B cell (primary cell): ENCODE data around the gene BET1L. TPM values are rescaled to one million over a fixed set of nuclear protein-coding genes. Genes with fewer than 3 reads are reported as not detected.
A peak's percentile ranks its signal among the peaks of the same experiment; 100 is the strongest.

ENCODE experiments used
- ATAC-seq: fragments of 200-7000 bp; cut with Tn5 transposase; one replicate; pipeline ENCODE4 v1.10.0; 2021; ENCODE audit warnings: low read depth, mild to moderate bottlenecking, moderate number of reproducible peaks, moderate library complexity
- CTCF ChIA-PET: fragments of 350-600 bp; sonication (Branson Sonifier 250); formaldehyde crosslinking; loops from one replicate; lab custom pipeline; 2021; ENCODE audit warnings: antibody characterized with exemption, inconsistent platforms; lab: Charles Lee
- POLR2A ChIA-PET: fragments of 350-600 bp; sonication (Branson Sonifier 250); formaldehyde crosslinking; loops from one replicate; lab custom pipeline; 2021; ENCODE audit warnings: antibody characterized with exemption; lab: Charles Lee
- DNase-seq: peaks from one replicate; pipeline ENCODE4 v3.0.0; 2013
- H2AFZ ChIP-seq: 2 replicates; pipeline ENCODE4 v1.6.1; 2012; ENCODE audit warnings: mild to moderate bottlenecking, low read depth, low read length; ENCODE audit not compliant: insufficient read depth, poor library complexity, severe bottlenecking
- H3K27ac ChIP-seq, 2 donors: 1 replicate in 1 of 2; 2 replicates in 1 of 2; pipeline ENCODE4 v1.5.1; 2012 to 2013; ENCODE audit warnings: low read length in 2 of 2, mild to moderate bottlenecking in 2 of 2, moderate library complexity in 1 of 2
- H3K27me3 ChIP-seq, 4 experiments: fragments of 200-600 bp in 1 of 4; sonication (generic) in 1 of 4; replicated peaks in 1 of 4; 1 replicate in 2 of 4; 2 replicates in 2 of 4; pipeline versions ENCODE4 v1.6.1 to v1.7.0; 2013 to 2016; ENCODE audit warnings: low read length in 3 of 4, mild to moderate bottlenecking in 2 of 4, mixed read lengths in 1 of 4, moderate library complexity in 1 of 4; ENCODE audit not compliant: insufficient read depth in 4 of 4, control insufficient read depth in 3 of 4; ENCODE audit errors: control extremely low read depth in 1 of 4
- H3K36me3 ChIP-seq, 2 experiments: replicated peaks in 1 of 2; 1 replicate in 1 of 2; 2 replicates in 1 of 2; pipeline versions ENCODE4 v1.6.1 to v1.7.1; 2013; ENCODE audit warnings: low read length in 1 of 2; ENCODE audit not compliant: insufficient read depth in 2 of 2, control insufficient read depth in 1 of 2; ENCODE audit errors: control extremely low read depth in 1 of 2, extremely low read depth in 1 of 2
- H3K4me1 ChIP-seq, 2 donors: fragments of 200-600 bp in 1 of 2; sonication (generic) in 1 of 2; 1 replicate in 1 of 2; 2 replicates in 1 of 2; pipeline versions ENCODE4 v1.5.1 to v1.6.1; 2013 to 2017; ENCODE audit warnings: low read length in 2 of 2; ENCODE audit not compliant: control insufficient read depth in 2 of 2, insufficient read depth in 2 of 2
- H3K4me2 ChIP-seq: replicated peaks from 2 replicates; pipeline ENCODE3; 2012; ENCODE audit warnings: mild to moderate bottlenecking, low read depth, low read length; ENCODE audit not compliant: poor library complexity, severe bottlenecking
- H3K4me3 ChIP-seq, 5 experiments: fragments of 200-600 bp in 1 of 5; sonication (generic) in 1 of 5; 1 replicate in 3 of 5; 2 replicates in 2 of 5; pipeline versions ENCODE4 v1.5.1 to v1.7.0; 2011 to 2016; ENCODE audit warnings: low read length in 4 of 5, mild to moderate bottlenecking in 4 of 5, low read depth in 2 of 5, control low read depth in 1 of 5, moderate library complexity in 1 of 5; ENCODE audit not compliant: insufficient read depth in 1 of 5; ENCODE audit errors: control extremely low read depth in 1 of 5, extremely low read depth in 1 of 5
- H3K79me2 ChIP-seq: fragments of 200-600 bp; sonication (generic); one replicate; pipeline ENCODE4 v1.6.0; 2016; ENCODE audit warnings: low read length; ENCODE audit not compliant: control insufficient read depth, insufficient read depth
- H3K9ac ChIP-seq: fragments of 200-600 bp; sonication (generic); 2 replicates; pipeline ENCODE4 v1.6.1; 2017; ENCODE audit warnings: mild to moderate bottlenecking, low read length, moderate library complexity
- H3K9me3 ChIP-seq, 3 donors: one replicate each; pipeline versions ENCODE4 v1.6.1 to v1.7.1; 2013; ENCODE audit warnings: low read length in 2 of 3; ENCODE audit not compliant: control insufficient read depth in 2 of 3, insufficient read depth in 1 of 3; ENCODE audit errors: control extremely low read depth in 1 of 3
- H4K20me1 ChIP-seq: 2 replicates; pipeline ENCODE4 v1.6.0; 2012; ENCODE audit warnings: mild to moderate bottlenecking, low read length; ENCODE audit not compliant: insufficient read depth, control insufficient read depth, poor library complexity, severe bottlenecking
- H3K27ac Mint-ChIP-seq: one replicate; pipeline ENCODE4 v1.8.0; 2021; ENCODE audit warnings: mixed read lengths
- H3K27me3 Mint-ChIP-seq: one replicate; pipeline ENCODE4 v1.8.0; 2021; ENCODE audit warnings: mixed read lengths
- H3K4me1 Mint-ChIP-seq: one replicate; pipeline ENCODE4 v1.8.0; 2021; ENCODE audit warnings: mixed read lengths
- H3K4me3 Mint-ChIP-seq: one replicate; pipeline ENCODE4 v1.8.0; 2021; ENCODE audit warnings: mixed read lengths
- H3K9me3 Mint-ChIP-seq: one replicate; pipeline ENCODE4 v1.8.0; 2022; ENCODE audit warnings: mixed read lengths; ENCODE audit not compliant: insufficient read depth
- EZH2 ChIP-seq: IDR thresholded peaks from 2 replicates; pipeline ENCODE4 v1.6.1; 2012; ENCODE audit warnings: borderline replicate concordance, low read depth, mild to moderate bottlenecking, moderate library complexity, low read length; ENCODE audit not compliant: insufficient read depth, poor library complexity, severe bottlenecking
- WGBS: methylation state at CpG from one replicate; pipeline ENCODE4 v1.1.5; 2013; ENCODE audit warnings: missing lambda C conversion rate; ENCODE audit not compliant: insufficient coverage; 5-methylcytosine and 5-hydroxymethylcytosine counted together
- intact Hi-C: fragments of 100-400 bp; cut with micrococcal nuclease; formaldehyde crosslinking; loops from one replicate; pipeline ENCODE4 v1.10.0; 2022
- polyA plus RNA-seq: library from polyadenylated mRNA; depleted of rRNA; stranded (reverse); fragments of >200 nt; gene quantifications from 2 replicates; pipeline ENCODE4 v1.2.3, GENCODE V29; 2012
- total RNA-seq, 2 donors: library from RNA; stranded (reverse); fragments of 120-200 nt in 1 of 2; gene quantifications; 1 replicate in 1 of 2; 2 replicates in 1 of 2; pipeline versions ENCODE4 v1.2.3 to v1.2.4, GENCODE V29; 2013 to 2022
- TF ChIP-seq, protein P1 (sequence below): fragments of 200-600 bp; IDR thresholded peaks from one replicate; pipeline ENCODE4 v1.8.0; 2022; ENCODE audit warnings: antibody characterized with exemption, mild to moderate bottlenecking

The BET1L gene
- total and polyA plus RNA-seq, 2 donors (not counting 1 experiment from before 2014, with no cell fraction given), result 49.3 to 69.1 TPM

DNA sequence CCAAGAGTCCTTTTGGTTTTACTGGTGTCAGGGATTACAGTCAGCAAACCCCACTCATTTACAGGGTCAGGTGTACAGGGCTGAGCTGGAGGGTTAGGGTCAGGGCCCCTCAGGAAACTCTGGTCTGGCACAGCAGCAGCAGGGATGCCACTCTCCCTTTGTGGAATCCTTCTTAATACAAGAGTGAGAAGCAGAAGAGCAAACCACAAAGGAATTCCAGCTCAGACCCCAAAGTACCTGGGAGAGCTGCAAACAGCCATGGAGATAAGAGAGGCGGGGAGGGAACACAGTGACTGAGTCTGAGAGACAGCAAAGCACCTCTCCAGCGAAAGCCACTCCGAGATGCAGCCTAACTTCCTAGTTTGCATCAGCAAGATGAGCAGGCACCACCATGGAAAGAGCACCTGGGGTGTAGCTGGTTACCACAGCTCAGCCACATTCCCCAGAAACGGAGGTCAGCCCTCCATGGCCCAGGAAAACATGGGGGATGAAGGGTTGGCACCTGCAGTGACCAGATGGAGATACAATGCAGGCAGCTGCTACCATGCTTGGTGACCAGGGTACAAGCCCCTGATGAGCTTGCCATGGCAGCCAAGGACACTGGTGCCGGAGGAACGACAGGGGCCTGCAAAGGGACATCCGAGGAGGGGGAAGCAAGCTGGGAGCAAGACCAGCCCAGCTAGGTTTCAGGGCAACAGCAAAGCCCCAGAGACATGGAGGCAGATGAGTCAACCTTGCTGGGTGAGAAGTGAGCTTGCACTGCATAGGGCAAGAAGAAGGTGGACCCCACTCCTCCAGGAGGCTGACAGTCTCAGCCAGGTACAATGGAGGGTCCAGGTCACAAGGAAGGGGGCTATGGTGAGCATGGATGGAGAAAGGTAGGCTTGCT, 3.9 kb downstream of the BET1L start:
- ChIA-PET POLR2A (no interaction called here), CTCF (interaction anchor here (1.0 kb wide), 1 partner anchor 47 kb away, joined by 3 read pairs; no protein-coding TSS in a partner anchor)
- Histone ChIP-seq H3K4me2 (no peak overlapping the region), H3K79me2 (peaks cover 47% of the 10 kb centered on the region), H4K20me1 (peaks cover 55% of the 10 kb centered on the region), H3K27me3 (no peaks in the 10 kb centered on the region), H3K27ac (no peak overlapping the region), H3K9me3 (no peaks in the 10 kb centered on the region), H2AFZ (no peak overlapping the region), H3K9ac (no peak overlapping the region), H3K36me3 (peaks cover 0 to 31% of the 10 kb centered on the region in 2 experiments), H3K4me1 (peaks cover 14 to 27% of the 10 kb centered on the region in 2 donors), H3K4me3 (no peak overlapping the region)
- TF ChIP-seq, protein P1, sequence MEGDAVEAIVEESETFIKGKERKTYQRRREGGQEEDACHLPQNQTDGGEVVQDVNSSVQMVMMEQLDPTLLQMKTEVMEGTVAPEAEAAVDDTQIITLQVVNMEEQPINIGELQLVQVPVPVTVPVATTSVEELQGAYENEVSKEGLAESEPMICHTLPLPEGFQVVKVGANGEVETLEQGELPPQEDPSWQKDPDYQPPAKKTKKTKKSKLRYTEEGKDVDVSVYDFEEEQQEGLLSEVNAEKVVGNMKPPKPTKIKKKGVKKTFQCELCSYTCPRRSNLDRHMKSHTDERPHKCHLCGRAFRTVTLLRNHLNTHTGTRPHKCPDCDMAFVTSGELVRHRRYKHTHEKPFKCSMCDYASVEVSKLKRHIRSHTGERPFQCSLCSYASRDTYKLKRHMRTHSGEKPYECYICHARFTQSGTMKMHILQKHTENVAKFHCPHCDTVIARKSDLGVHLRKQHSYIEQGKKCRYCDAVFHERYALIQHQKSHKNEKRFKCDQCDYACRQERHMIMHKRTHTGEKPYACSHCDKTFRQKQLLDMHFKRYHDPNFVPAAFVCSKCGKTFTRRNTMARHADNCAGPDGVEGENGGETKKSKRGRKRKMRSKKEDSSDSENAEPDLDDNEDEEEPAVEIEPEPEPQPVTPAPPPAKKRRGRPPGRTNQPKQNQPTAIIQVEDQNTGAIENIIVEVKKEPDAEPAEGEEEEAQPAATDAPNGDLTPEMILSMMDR, result no peak
- no peak for TF ChIP-seq EZH2
- peaks cover 46% of the 10 kb centered on the region for H3K4me1 Mint-ChIP-seq
- peak overlapping the region; percentile 5 for H3K4me3 Mint-ChIP-seq
- DNase-seq (no peak), ATAC-seq (no peak)
- 94% methylated on average over 7 of the region's 7 CpGs for WGBS
- H3K9me3 Mint-ChIP-seq, result no peaks in the 10 kb centered on the region
- intact Hi-C loops, result no loop called here
- no peak overlapping the region for H3K27ac Mint-ChIP-seq
- H3K27me3 Mint-ChIP-seq, result no peaks in the 10 kb centered on the region

DNA sequence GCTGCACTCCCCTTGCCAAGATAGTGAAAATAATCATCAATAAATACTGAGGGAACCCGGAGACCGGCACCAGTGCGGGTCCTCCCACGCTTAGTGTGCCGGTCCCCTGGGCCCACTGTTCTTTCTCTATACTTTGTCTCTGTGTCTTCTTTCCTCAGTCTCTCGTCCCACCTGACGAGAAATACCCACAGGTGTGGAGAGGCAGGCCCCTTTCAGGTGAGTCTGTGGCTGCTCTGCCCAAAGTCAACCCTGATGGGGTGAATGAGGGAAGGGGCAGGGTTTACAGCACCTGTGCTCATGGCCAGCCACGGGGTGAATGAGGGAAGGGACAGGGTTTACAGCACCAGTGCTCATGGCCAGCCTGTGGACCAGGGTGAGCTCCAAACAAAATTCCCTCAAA, 4.7 kb downstream of the BET1L start:
- Histone ChIP-seq H3K79me2 (peaks cover 47% of the 10 kb centered on the region), H4K20me1 (peaks cover 55% of the 10 kb centered on the region), H3K9ac (no peak overlapping the region), H3K4me2 (no peak overlapping the region), H3K9me3 (no peaks in the 10 kb centered on the region), H3K4me3 (no peak overlapping the region), H3K27me3 (no peaks in the 10 kb centered on the region), H3K27ac (no peak overlapping the region), H3K4me1 (peaks cover 14 to 21% of the 10 kb centered on the region in 2 donors), H2AFZ (no peak overlapping the region), H3K36me3 (peaks cover 0 to 31% of the 10 kb centered on the region in 2 experiments)
- H3K27ac Mint-ChIP-seq, result peak overlapping the region; percentile 12
- H3K27me3 Mint-ChIP-seq, result no peaks in the 10 kb centered on the region
- H3K4me1 Mint-ChIP-seq, result peaks cover 44% of the 10 kb centered on the region
- DNase-seq (no peak), ATAC-seq (no peak)
- ChIA-PET POLR2A (no interaction called here), CTCF (no interaction called here)
- WGBS, result 77% methylated on average over 5 of the region's 8 CpGs
- intact Hi-C loops, result no loop called here
- H3K9me3 Mint-ChIP-seq, result no peaks in the 10 kb centered on the region
- TF ChIP-seq EZH2, result no peak
- TF ChIP-seq, protein P1, result no peak
- H3K4me3 Mint-ChIP-seq, result no peak overlapping the region
